K562 (cell line): ENCODE measurements around the gene MEAF6. TPM values are rescaled to one million over a fixed set of nuclear protein-coding genes. Genes with fewer than 3 reads are reported as not detected.
A peak's percentile ranks its signal among the peaks of the same experiment; 100 is the strongest.

Source experiments
- CREB1 ChIP-seq, 2 experiments: sonication (generic) in 1 of 2; formaldehyde crosslinking in 1 of 2; IDR thresholded peaks; 2 replicates each; pipeline versions ENCODE4 v1.6.1 to v1.8.0; 2012 to 2022; ENCODE audit warnings: inconsistent platforms in 1 of 2, mild to moderate bottlenecking in 1 of 2, missing genetic modification reagents in 1 of 2, moderate library complexity in 1 of 2
- FOXK2 ChIP-seq, 2 experiments: fragments of 450-650 bp; IDR thresholded peaks in 1 of 2; conservative IDR thresholded peaks in 1 of 2; 2 replicates each; pipeline ENCODE4 v1.6.1; 2016; ENCODE audit warnings: low read depth in 2 of 2, mild to moderate bottlenecking in 1 of 2
- GMEB1 ChIP-seq: fragments of 250-450 bp; sonication (Bioruptor Pico); IDR thresholded peaks from 2 replicates; pipeline ENCODE4 v1.4.0; 2020; ENCODE audit warnings: mild to moderate bottlenecking
- JUNB ChIP-seq: fragments of 450-650 bp; formaldehyde crosslinking; conservative IDR thresholded peaks from 2 replicates; pipeline ENCODE4 v1.4.0; 2020; ENCODE audit warnings: mild to moderate bottlenecking
- NELFE ChIP-seq: IDR thresholded peaks from 2 replicates; pipeline ENCODE4 v1.6.1; 2011; ENCODE audit warnings: mild to moderate bottlenecking; ENCODE audit not compliant: insufficient read depth, insufficient read length
- NFATC3 ChIP-seq: fragments of 450-650 bp; IDR thresholded peaks from 2 replicates; pipeline ENCODE4 v1.6.1; 2017; ENCODE audit warnings: mild to moderate bottlenecking
- NR3C1 ChIP-seq: sonication (generic); formaldehyde crosslinking; IDR thresholded peaks from 2 replicates; pipeline ENCODE4 v1.8.1; 2022; ENCODE audit warnings: missing genetic modification reagents
- PATZ1 ChIP-seq: fragments of 250-450 bp; sonication (Bioruptor Pico); IDR thresholded peaks from 2 replicates; pipeline ENCODE4 v1.5.0; 2020; ENCODE audit warnings: mild to moderate bottlenecking, borderline replicate concordance
- SIN3A ChIP-seq, 2 experiments: fragments of 150-350 bp in 1 of 2; IDR thresholded peaks; 2 replicates each; pipeline ENCODE4 v1.6.1; 2011 to 2016; ENCODE audit warnings: borderline replicate concordance in 2 of 2, low read depth in 2 of 2, low read length in 2 of 2, mild to moderate bottlenecking in 2 of 2, moderate library complexity in 2 of 2; ENCODE audit not compliant: control insufficient read depth in 1 of 2
- SIX5 ChIP-seq, 2 experiments: IDR thresholded peaks; 2 replicates each; pipeline ENCODE4 v1.6.1; 2011; ENCODE audit warnings: low read length in 2 of 2, borderline replicate concordance in 1 of 2, low read depth in 1 of 2, mild to moderate bottlenecking in 1 of 2, moderate library complexity in 1 of 2; ENCODE audit not compliant: insufficient read depth in 1 of 2
- TAF9B ChIP-seq: fragments of 450-650 bp; IDR thresholded peaks from 2 replicates; pipeline ENCODE4 v1.6.1; 2018; ENCODE audit warnings: mild to moderate bottlenecking; ENCODE audit not compliant: partially characterized antibody
- ZBTB43 ChIP-seq: sonication (generic); formaldehyde crosslinking; IDR thresholded peaks from 2 replicates; pipeline ENCODE4 v1.8.0; 2023; ENCODE audit warnings: mild to moderate bottlenecking, missing genetic modification reagents
- ZFPM2 ChIP-seq: fragments of 250-450 bp; sonication (Bioruptor Pico); IDR thresholded peaks from 2 replicates; pipeline ENCODE4 v1.5.1; 2022; ENCODE audit warnings: mild to moderate bottlenecking
- ZNF23 ChIP-seq: fragments of 250-450 bp; sonication (Bioruptor Pico); IDR thresholded peaks from 2 replicates; pipeline ENCODE4 v1.4.0; 2020; ENCODE audit warnings: mild to moderate bottlenecking
- ZNF280A ChIP-seq: fragments of 450-650 bp; IDR thresholded peaks from 2 replicates; pipeline ENCODE4 v1.6.1; 2018; ENCODE audit warnings: mild to moderate bottlenecking, low read depth; ENCODE audit not compliant: partially characterized antibody
- ZNF512 ChIP-seq: IDR thresholded peaks from 2 replicates; pipeline ENCODE4 v1.6.1; 2016; ENCODE audit warnings: missing genetic modification characterization, missing compliant biosample characterization
- ZNF717 ChIP-seq: fragments of 250-450 bp; sonication (Bioruptor Pico); IDR thresholded peaks from 2 replicates; pipeline ENCODE4 v1.5.0; 2021
- polyA plus RNA-seq, 8 experiments: library from polyadenylated mRNA; depleted of rRNA in 4 of 8; stranded (reverse) in 5 of 8; unstranded in 3 of 8; fragments of >200 nt; fragmentation: Nextera tagmentation in 2 of 8; fragmentation: Illumina TruSeq in 1 of 8; extraction: Ambion mirVana in 2 of 8; extraction: Trizol in 1 of 8; gene quantifications; 2 replicates each; pipeline versions ENCODE4 v1.2.1 to v1.2.3, GENCODE V29; 2011 to 2014; ENCODE audit warnings: inconsistent platforms in 1 of 8, missing spikeins in 1 of 8
- total RNA-seq, 7 experiments: library from RNA; depleted of rRNA in 6 of 7; stranded (reverse); fragments of >200 nt in 6 of 7; fragmentation: Illumina TruSeq in 2 of 7; extraction: Trizol in 2 of 7; gene quantifications; 2 replicates each; pipeline versions ENCODE4 v1.2.1 to v1.2.3, GENCODE V29; 2011 to 2021; ENCODE audit warnings: low replicate concordance in 1 of 7

Gene MEAF6
- total and polyA plus RNA-seq, 9 of the 15 experiments (the other 6 are each of a cell fraction or from before 2014, with no cell fraction given) = 55.0 to 151 (median 92.3) TPM

GRCh38 chr1:37553927-37554808 lies 39.6 kb upstream of the MEAF6 start, which contains the start of gene SNIP1 (continued):
- TF ChIP-seq PATZ1 (CRISPR knock-in tag) = no peak
- peak; percentile 39; the same call in 1 of the 2 replicates for TF ChIP-seq GMEB1 (CRISPR knock-in tag)
- no peak for TF ChIP-seq ZNF23
- no peak for TF ChIP-seq NELFE
- peak; percentile 72; the same call in 1 of the 2 replicates for TF ChIP-seq CREB1 (IDR thresholded peaks at IDR 0.05)
- TF ChIP-seq CREB1 (CRISPR knock-in tag; IDR thresholded peaks at IDR 0.05) = peak; percentile 84
- TF ChIP-seq TAF9B = no peak
- TF ChIP-seq ZNF512 (tag) = peak; percentile 57
- no peak; the same call in 1 of the 2 replicates for TF ChIP-seq NR3C1
- TF ChIP-seq ZNF280A = peak; percentile 83
- peak; percentile 87 to 94; a peak in 2 of 4 replicates for TF ChIP-seq SIN3A (IDR thresholded peaks at IDR 0.05; ENCODE audit: borderline replicate concordance in 2 of 2, control insufficient read depth in 1 of 2, low read depth in 2 of 2, low read length in 2 of 2)
- no peak for TF ChIP-seq JUNB (CRISPR knock-in tag)
- TF ChIP-seq FOXK2 (conservative IDR thresholded peaks at IDR 0.05 in 1 of 2, IDR thresholded peaks at IDR 0.05 in 1 of 2; ENCODE audit: low read depth in 2 of 2) = peak; percentile 55 to 86; a peak in 3 of 4 replicates
- no peak; the same call in 1 of the 2 replicates for TF ChIP-seq NFATC3
- TF ChIP-seq SIX5 (IDR thresholded peaks at IDR 0.05; ENCODE audit: borderline replicate concordance in 1 of 2, insufficient read depth in 1 of 2, low read depth in 1 of 2, low read length in 2 of 2) = peak; percentile 31 to 51
- no peak for TF ChIP-seq ZNF717 (CRISPR knock-in tag)
- TF ChIP-seq ZFPM2 (CRISPR knock-in tag) = no peak
- TF ChIP-seq ZBTB43 (CRISPR knock-in tag) = peak; percentile 57; the same call in 1 of the 2 replicates
